Neuron (in vitro differentiated cells): Measurements from ENCODE around the gene OAF.
A peak's percentile ranks its signal among the peaks of the same experiment; 100 is the strongest.

Experiments used
- H2AFZ ChIP-seq: one replicate; pipeline ENCODE4 v1.6.1; 2013; ENCODE audit warnings: low read depth, mild to moderate bottlenecking, inconsistent platforms, low read length, moderate library complexity
- H3K27me3 ChIP-seq: one replicate; pipeline ENCODE4 v1.6.1; 2013; ENCODE audit warnings: low read length; ENCODE audit not compliant: insufficient read depth
- H3K36me3 ChIP-seq: one replicate; pipeline ENCODE4 v1.6.1; 2013; ENCODE audit warnings: low read length; ENCODE audit not compliant: insufficient read depth
- H3K4me1 ChIP-seq: one replicate; pipeline ENCODE4 v1.6.1; 2013; ENCODE audit warnings: low read length; ENCODE audit not compliant: insufficient read depth
- H3K4me3 ChIP-seq: 2 replicates; pipeline ENCODE4 v1.5.1; 2013; ENCODE audit warnings: mild to moderate bottlenecking, low read length, moderate library complexity
- H3K9me3 ChIP-seq: one replicate; pipeline ENCODE4 v1.6.1; 2013; ENCODE audit warnings: low read length

The OAF gene

DNA sequence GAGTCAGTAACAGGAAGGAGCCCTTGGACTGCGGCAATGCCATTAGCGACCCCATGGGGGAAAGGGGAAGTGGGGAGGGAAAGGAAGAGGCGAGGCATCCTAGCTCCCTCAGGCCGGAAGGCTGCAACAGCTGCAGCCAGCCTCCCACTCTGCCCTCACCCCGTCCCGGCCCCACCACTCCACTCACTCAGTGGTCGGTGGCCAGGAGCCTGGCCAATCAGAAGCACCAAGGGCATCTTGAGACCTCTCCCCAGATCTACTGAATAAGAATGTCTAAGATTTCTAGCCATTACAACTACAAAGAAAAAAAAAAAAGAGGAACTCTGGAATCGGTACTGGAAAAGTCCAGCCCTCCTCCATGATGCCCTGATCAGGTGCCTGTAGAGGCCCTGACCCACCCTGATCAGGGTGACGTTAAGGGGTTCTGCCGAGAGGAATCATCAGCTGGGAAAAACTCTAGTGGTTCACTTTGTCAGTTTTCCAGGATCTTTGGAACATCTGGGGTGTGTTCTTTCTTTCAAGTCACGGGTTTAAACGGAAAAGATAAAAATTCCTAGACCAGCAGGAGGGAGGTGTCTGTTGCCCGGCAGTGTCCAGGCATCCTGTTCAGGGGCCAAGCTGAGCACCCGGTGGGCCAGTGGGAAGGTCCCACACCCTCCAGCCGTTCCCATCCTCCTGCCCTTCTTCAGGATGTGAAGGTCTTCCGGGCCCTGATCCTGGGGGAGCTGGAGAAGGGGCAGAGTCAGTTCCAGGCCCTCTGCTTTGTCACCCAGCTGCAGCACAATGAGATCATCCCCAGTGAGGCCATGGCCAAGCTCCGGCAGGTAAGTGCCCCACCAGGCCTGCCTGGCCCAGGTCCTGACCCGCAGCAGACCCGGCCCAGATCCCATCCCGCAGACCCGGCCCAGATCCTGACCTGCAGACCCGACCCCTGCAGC is 14.4 kb downstream of the OAF start:
- no peaks in the 10 kb centered on the region for H3K36me3 ChIP-seq
- no peak overlapping the region for H3K4me3 ChIP-seq
- H2AFZ ChIP-seq = peak overlapping the region; percentile 20
- no peaks in the 10 kb centered on the region for H3K9me3 ChIP-seq
- peaks cover 12% of the 10 kb centered on the region for H3K4me1 ChIP-seq
- no peaks in the 10 kb centered on the region for H3K27me3 ChIP-seq

GRCh38 chr11:120226242-120226641 is 15.4 kb downstream of the OAF start:
- Histone ChIP-seq H3K4me1 (peaks cover 12% of the 10 kb centered on the region), H3K9me3 (no peaks in the 10 kb centered on the region), H3K4me3 (no peak overlapping the region), H3K36me3 (no peaks in the 10 kb centered on the region), H3K27me3 (no peaks in the 10 kb centered on the region), H2AFZ (no peak overlapping the region)

DNA sequence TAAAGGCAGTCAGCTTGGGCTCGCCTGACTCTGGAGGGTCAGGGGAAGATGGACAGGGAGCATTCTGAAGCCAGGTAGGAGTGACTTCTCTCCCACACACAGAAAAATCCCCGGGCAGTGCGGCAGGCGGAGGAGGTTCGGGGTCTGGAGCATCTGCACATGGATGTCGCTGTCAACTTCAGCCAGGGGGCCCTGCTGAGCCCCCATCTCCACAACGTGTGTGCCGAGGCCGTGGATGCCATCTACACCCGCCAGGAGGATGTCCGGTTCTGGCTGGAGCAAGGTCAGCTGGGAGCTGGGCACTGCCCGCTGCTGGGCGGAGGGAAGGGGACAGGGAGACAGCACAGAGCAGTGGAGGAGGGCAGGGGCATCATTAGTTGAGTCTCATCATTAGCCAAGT is 15.9 kb downstream of the OAF start:
- peaks cover 12% of the 10 kb centered on the region for H3K4me1 ChIP-seq
- no peaks in the 10 kb centered on the region for H3K36me3 ChIP-seq
- H2AFZ ChIP-seq = no peak overlapping the region
- H3K9me3 ChIP-seq = no peaks in the 10 kb centered on the region
- no peaks in the 10 kb centered on the region for H3K27me3 ChIP-seq
- no peak overlapping the region for H3K4me3 ChIP-seq

- no peaks in the 10 kb centered on the region for H3K36me3 ChIP-seq
- no peaks in the 10 kb centered on the region for H3K27me3 ChIP-seq
- peaks cover 12% of the 10 kb centered on the region for H3K4me1 ChIP-seq
- no peak overlapping the region for H2AFZ ChIP-seq
- H3K4me3 ChIP-seq = no peak overlapping the region
- H3K9me3 ChIP-seq = no peaks in the 10 kb centered on the region
These were observed 16.5 kb downstream of the OAF start for GRCh38 chr11:120227228-120227852.

DNA sequence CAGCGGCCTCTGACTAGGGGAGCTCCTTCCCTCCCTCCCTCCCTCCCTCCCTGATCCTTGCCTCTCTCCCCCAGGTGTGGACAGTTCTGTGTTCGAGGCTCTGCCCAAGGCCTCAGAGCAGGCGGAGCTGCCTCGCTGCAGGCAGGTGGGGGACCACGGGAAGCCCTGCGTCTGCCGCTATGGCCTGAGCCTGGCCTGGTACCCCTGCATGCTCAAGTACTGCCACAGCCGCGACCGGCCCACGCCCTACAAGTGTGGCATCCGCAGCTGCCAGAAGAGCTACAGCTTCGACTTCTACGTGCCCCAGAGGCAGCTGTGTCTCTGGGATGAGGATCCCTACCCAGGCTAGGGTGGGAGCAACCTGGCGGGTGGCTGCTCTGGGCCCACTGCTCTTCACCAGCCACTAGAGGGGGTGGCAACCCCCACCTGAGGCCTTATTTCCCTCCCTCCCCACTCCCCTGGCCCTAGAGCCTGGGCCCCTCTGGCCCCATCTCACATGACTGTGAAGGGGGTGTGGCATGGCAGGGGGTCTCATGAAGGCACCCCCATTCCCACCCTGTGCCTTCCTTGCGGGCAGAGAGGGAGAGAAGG is 18.1 kb downstream of the OAF start:
- Histone ChIP-seq H3K36me3 (no peaks in the 10 kb centered on the region), H3K9me3 (peaks cover 3% of the 10 kb centered on the region), H3K27me3 (no peaks in the 10 kb centered on the region)

DNA sequence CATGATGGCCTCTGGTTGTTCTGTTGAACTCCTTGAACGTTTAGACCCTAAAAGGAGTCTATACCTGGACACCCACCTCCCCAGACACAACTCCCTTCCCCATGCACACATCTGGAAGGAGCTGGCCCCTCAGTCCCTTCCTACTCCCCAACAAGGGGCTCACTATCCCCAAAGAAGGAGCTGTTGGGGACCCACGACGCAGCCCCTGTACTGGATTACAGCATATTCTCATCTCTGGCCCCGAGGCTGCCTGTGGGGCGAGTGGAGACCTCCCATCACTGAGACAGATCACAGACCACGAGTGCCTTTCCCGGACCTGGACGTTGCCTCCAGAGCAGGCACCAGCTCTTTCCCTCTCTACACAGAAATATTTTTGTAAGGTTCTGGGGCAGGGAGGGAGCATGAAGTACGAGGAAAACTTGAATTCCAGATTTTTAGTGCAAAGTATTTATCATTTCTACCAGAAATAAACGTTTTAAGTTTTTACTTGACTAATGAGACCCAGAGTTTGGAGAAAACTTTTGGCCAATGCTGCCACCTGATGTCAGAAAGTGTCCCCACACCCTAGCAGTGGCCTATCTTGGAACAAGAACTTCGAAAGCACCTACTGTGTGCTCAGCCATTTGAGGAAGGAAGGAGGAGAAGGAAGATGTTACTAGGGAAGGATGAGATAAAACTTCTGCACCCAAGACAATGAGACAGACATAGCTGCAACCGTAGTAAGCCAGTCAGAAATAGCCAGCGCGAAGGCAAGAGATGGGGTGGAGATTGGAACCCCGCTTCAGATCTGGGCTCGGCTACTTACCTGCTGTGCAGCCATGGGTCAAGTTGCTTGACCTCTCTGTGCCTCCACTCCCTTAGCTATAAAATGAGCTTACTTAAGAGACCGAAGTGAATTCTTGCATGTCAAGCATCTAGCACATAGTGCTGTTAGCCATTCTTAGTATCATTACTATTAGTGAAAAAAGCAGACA is 18.9 kb downstream of the OAF start:
- H3K36me3 ChIP-seq = no peaks in the 10 kb centered on the region
- no peaks in the 10 kb centered on the region for H3K27me3 ChIP-seq
- H2AFZ ChIP-seq = no peak overlapping the region
- peaks cover 8% of the 10 kb centered on the region for H3K4me1 ChIP-seq
- peaks cover 3% of the 10 kb centered on the region for H3K9me3 ChIP-seq
- no peak overlapping the region for H3K4me3 ChIP-seq

More for the DNA sequence above, 18.1 kb downstream of the OAF start:
- peaks cover 12% of the 10 kb centered on the region for H3K4me1 ChIP-seq
- H3K4me3 ChIP-seq = no peak overlapping the region
- no peak overlapping the region for H2AFZ ChIP-seq

DNA sequence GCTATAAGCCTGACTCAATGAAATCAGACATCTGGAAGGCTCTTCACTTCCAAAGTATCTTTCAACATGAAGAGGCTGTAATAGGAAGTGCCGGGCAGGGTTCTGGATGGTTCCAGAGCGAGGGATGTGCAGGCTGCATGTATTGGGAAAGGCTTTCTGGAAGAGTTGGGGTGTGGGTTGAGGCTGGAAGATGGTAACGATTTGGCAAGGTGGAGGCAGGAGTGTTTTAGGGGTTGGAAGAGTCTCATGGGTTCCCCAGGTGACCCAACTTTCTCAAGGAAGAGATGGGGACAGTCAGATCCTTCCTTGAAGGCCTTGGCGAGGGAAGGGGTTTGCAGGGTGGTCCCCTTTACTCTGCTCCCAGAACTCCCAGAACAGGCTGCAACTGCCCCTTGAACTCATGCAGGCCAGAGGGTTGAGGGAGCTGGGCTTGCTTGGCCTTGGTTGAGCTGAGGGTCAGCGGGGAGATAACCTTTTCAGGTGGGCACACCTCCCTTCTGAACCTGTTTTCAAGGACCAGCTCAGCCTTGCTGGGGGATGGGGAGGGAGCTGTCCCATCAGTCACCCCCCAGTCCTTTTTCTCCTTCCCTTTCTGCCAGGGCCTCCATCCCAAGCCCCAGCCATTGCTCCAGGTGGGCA is 19.7 kb downstream of the OAF start:
- no peak overlapping the region for H3K4me3 ChIP-seq
- H3K27me3 ChIP-seq = peaks cover 2% of the 10 kb centered on the region
- peaks cover under 1% of the 10 kb centered on the region for H3K4me1 ChIP-seq
- no peak overlapping the region for H2AFZ ChIP-seq
- H3K9me3 ChIP-seq = peaks cover 3% of the 10 kb centered on the region
- H3K36me3 ChIP-seq = no peaks in the 10 kb centered on the region

- Histone ChIP-seq H2AFZ (no peak overlapping the region), H3K9me3 (peaks cover 3% of the 10 kb centered on the region), H3K4me3 (no peak overlapping the region), H3K4me1 (no peaks in the 10 kb centered on the region), H3K27me3 (peaks cover 7% of the 10 kb centered on the region), H3K36me3 (no peaks in the 10 kb centered on the region)
These were observed 21.1 kb downstream of the OAF start for GRCh38 chr11:120231963-120232362.

DNA sequence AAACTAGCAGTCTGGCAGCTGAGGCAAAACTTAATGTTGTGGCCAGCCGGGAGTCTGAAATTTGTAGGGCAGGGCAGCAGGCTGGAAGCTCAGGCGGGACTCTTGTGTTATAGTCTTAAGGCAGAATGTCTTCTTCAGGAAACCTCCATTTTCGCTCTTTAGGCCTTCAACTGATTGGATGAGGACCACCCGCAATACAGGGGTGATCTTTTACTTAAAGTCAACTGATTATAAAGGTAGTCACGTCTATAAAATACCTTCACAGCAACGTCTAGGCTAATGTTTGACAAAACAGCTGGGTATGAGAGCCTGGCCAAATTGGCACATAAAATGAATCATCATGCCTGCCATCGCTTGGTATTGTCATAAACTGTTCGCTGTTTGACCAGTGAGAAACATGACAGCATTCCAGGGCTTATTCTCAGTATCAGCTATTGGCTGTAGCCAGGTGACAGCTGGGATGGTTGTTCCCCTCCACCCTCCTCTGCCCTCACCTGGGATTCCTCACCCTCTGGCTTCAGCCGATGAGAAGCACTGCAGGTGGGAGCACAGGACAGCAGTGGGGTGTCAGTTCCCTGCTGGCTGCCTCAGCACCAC is 22.5 kb downstream of the OAF start:
- Histone ChIP-seq H3K27me3 (peaks cover 18% of the 10 kb centered on the region), H3K36me3 (no peaks in the 10 kb centered on the region), H2AFZ (no peak overlapping the region), H3K9me3 (peaks cover 3% of the 10 kb centered on the region), H3K4me1 (no peaks in the 10 kb centered on the region), H3K4me3 (no peak overlapping the region)

DNA sequence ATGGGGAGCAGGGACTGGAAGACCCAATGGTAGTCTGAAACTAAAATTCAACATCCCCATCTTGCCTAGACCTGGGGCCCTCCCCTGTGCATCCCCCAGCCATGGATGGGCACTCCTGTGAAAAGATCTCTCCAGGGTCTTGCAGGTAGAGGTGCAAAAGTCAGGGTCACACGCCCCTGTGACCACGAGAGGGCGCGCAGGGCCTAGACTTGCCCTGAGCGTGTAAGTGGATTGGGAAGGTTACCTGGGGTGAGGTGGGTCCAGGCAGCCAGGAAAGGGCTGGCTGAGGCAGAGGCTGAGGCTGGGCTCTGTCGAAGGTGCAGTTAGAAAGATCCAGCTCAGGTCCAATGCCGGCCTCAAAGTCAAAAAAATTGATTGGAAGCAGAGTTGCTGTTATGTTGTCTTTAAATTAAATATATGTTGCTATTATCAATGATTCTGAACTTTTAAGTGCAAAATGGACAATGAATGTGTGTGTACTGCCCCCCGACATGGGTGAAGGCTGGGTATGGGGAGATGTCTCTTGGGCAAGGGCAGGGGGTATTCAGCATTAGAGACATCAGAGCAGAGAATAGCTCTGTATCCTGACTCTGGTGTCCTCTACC is 24.3 kb downstream of the OAF start:
- Histone ChIP-seq H3K36me3 (no peaks in the 10 kb centered on the region), H2AFZ (no peak overlapping the region), H3K27me3 (peaks cover 34% of the 10 kb centered on the region), H3K9me3 (peaks cover 3% of the 10 kb centered on the region), H3K4me3 (no peak overlapping the region), H3K4me1 (no peaks in the 10 kb centered on the region)

DNA sequence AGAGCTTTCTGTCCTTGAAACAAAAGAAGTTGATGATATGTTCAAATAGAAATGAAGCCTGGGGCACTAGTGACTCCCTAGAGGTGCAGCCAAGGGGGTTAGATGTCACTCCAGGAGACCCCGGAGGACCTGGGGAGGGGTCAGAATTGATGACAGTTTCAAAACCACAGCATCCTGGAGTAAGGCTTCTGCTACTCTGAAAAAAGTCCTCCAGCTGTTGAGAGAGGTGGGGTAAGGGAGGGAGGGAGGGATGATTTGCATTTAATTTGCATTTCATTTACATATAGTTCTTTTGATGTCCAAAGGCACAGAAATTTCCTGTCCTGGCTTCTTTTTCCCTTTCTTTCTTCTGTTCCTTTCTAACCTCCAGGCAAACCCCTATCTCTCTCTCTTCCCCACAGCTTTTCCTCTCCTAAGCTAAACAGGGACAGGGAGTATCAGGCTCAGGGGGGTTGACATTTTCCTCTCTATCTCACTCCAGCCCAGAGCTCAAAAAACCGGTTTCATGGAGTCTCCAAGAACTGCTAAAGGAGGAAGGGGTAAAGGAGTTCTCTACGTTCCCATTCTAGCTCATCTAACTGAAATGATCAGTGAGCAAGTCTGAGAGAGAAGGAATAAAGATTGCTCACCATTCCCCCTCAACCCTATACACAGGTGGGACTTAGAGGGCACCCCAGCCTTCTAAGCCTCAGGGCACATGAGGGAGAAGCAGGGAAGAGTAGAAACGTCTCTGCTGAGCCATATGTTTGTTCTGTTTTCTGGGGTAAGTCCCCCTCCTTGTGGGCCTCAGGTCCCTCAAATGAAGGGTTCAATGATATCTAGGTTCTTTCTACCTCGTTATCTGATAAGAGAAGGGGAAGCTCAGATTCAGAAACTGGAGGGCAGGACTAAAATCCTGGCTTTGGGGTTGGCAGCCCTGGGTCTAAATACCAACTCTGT is 25.6 kb downstream of the OAF start:
- H3K4me3 ChIP-seq = no peak overlapping the region
- no peaks in the 10 kb centered on the region for H3K36me3 ChIP-seq
- peaks cover 3% of the 10 kb centered on the region for H3K9me3 ChIP-seq
- peaks cover 47% of the 10 kb centered on the region for H3K27me3 ChIP-seq
- H3K4me1 ChIP-seq = no peaks in the 10 kb centered on the region
- H2AFZ ChIP-seq = no peak overlapping the region
